ENCODE measurements around the gene PLCD4.

The PLCD4 gene

DNA sequence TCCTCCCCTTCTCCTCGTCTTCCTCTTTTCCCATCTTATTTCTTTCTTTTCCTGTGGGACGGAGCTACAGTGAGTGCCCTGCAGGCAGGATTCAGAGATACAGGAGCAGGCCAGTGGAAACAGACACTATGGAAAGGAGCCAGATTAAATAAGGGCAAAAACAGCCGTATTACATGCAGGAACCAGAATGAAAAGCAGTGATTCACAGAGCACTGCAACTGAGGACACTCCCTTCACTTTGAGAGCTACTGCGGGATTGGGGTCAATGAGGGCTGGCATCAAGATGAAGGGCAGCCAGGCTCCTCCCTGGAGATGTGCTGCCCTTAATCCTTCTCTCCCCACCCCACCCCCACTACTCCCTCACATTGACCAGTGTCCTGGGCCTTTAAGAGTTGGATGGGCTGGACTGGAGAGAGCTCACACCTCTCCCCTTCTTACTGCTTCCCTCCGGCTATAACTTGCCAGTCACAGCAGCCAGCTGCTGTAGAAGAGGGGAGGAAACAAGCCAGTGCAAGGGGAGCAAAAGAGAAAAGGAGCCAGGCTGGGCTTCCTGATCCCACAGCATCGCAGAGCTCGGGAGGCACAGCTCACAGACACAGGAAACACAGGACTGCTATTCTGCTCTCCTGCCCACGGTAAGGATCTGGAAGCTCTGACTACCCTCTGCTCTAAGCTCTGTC lies at the start of gene PLCD4:
Gene PLCD4, plus strand, starts transcription at position 464 of the 680 bp plus-strand sequence. CDS start 7,841 bp downstream, outside the sequence.
- no peaks in the 10 kb centered on the region for H3K4me1 Mint-ChIP-seq (ENCODE audit: low read depth)
- H3K27ac Mint-ChIP-seq = no peak within 1 kb of the TSS
- peaks cover 10% of the 10 kb centered on the region for H3K27me3 Mint-ChIP-seq (ENCODE audit: low read depth)
- DNase-seq (ENCODE audit: low spot score) = no peak
- no peak within 1 kb of the TSS for H3K4me3 Mint-ChIP-seq
- no peaks in the 10 kb centered on the region for H3K36me3 Mint-ChIP-seq (ENCODE audit: low read depth)
- H3K9me3 Mint-ChIP-seq = no peaks in the 10 kb centered on the region

DNA sequence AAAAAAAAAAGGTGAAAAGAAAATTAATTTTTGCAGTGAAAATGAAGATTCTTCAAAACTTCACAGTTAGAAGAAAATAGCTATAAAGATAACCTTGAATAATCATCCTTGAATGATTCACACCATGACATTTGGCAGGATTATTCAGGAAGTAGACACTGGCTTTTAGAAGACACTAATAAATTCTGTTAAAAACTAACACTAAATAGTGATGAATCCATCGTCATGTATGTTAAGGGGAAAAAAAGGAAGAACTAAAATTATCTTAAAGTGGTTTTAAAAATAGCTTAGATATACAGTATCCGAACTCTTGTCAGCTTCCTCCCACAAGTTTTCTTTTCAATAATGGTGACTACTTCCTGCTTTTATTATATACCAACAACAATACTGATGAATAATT lies 49.8 kb upstream of the PLCD4 start:
- Mint-ChIP-seq H3K9me3 (no peaks in the 10 kb centered on the region), H3K36me3 (ENCODE audit: low read depth) (peaks cover 52% of the 10 kb centered on the region), H3K4me1 (ENCODE audit: low read depth) (peaks cover 11% of the 10 kb centered on the region), H3K27me3 (ENCODE audit: low read depth) (no peaks in the 10 kb centered on the region), H3K4me3 (no peak overlapping the region), H3K27ac (no peak overlapping the region)
- no peak for DNase-seq (ENCODE audit: low spot score)

DNA sequence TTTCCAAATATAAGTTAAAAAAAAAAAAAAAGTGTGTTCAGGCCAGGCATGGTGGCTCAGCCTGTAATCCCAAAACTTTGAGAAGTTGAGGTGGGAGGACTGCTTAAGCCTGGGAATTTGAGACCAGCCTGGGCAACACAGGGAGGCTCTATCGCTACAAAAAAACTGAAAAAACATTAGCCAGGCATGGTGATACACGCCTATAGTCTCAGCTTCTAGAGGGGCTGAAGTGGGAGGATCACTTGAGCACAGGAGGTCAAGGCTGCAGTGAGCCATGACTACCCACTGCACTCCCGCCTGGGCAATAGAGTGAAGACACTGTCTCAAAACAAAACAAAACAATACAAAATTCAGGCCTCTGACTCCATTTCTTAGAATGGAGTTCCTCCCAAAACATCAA lies 48.7 kb upstream of the PLCD4 start:
- Mint-ChIP-seq H3K9me3 (no peaks in the 10 kb centered on the region), H3K4me1 (ENCODE audit: low read depth) (peaks cover 18% of the 10 kb centered on the region), H3K36me3 (ENCODE audit: low read depth) (peaks cover 54% of the 10 kb centered on the region), H3K27me3 (ENCODE audit: low read depth) (no peaks in the 10 kb centered on the region), H3K4me3 (no peak overlapping the region), H3K27ac (no peak overlapping the region)
- no peak for DNase-seq (ENCODE audit: low spot score)

DNA sequence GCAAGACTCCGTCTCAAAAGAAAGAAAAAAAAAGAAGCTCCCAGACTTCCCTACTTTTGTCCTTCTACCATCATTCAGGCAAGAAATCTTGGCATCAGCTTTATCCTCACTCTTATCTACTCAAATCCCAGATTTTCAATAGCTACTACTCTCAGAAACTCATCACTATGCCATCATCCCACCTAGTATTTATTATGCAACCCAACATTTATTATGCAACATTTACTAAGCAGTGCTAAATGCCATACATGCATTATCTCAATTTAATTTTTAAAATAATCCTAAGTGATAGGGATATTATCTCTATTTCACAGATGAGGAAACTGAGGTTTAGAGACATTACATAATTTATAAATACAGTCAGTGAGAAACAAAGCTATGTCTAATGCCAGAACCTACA lies 43.6 kb upstream of the PLCD4 start:
- peaks cover 52% of the 10 kb centered on the region for H3K36me3 Mint-ChIP-seq (ENCODE audit: low read depth)
- H3K27ac Mint-ChIP-seq = peak overlapping the region; percentile 32
- no peaks in the 10 kb centered on the region for H3K27me3 Mint-ChIP-seq (ENCODE audit: low read depth)
- H3K9me3 Mint-ChIP-seq = no peaks in the 10 kb centered on the region
- no peak overlapping the region for H3K4me3 Mint-ChIP-seq
- DNase-seq (ENCODE audit: low spot score) = no peak
- peaks cover 35% of the 10 kb centered on the region for H3K4me1 Mint-ChIP-seq (ENCODE audit: low read depth)

DNA sequence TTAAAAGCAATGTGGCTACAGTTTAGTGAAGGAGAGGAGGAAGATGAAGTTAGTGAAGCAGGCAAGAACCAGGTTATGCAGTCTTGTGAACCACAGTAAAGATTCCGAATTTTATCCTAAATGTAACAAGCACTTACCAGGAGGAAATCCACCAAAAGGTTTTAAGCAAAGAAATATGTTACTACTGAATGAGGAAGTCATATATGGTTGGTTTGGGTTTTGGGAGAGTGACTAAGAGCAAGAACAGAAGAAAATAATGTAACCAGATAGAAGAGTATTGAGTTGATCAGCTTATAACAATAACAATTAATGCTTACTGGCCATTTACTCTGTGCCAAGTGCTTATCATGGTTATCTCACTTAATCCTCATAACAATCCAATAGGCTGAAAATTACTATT lies 41.4 kb upstream of the PLCD4 start:
- peaks cover 50% of the 10 kb centered on the region for H3K4me1 Mint-ChIP-seq (ENCODE audit: low read depth)
- peaks cover 57% of the 10 kb centered on the region for H3K36me3 Mint-ChIP-seq (ENCODE audit: low read depth)
- peak overlapping the region; percentile 93 for H3K4me3 Mint-ChIP-seq
- H3K27me3 Mint-ChIP-seq (ENCODE audit: low read depth) = no peaks in the 10 kb centered on the region
- no peak for DNase-seq (ENCODE audit: low spot score)
- H3K9me3 Mint-ChIP-seq = no peaks in the 10 kb centered on the region
- peak overlapping the region; percentile 100 for H3K27ac Mint-ChIP-seq

DNA sequence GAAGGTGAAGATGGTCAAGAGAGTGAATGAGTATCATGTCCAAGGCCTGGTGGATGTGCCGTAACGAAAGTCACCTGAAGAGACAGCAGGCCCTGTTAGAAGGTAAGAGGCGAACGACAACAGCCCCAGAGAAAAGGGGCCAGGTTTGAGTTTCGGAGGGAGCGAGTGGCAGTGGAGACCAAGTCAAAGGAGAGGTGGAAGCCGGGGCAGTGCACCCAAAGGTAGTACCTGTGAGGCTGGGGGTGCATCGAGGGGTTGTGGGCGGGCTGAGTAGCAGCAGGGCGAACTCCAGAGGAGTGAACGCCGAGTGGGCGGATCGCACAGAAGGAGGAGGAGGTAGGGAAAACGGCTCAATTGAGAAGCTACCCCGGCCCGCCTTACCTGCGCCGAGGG lies 39.9 kb upstream of the PLCD4 start:
- Mint-ChIP-seq H3K36me3 (ENCODE audit: low read depth) (peaks cover 56% of the 10 kb centered on the region), H3K4me3 (peak overlapping the region; percentile 93), H3K9me3 (no peaks in the 10 kb centered on the region), H3K4me1 (ENCODE audit: low read depth) (peaks cover 51% of the 10 kb centered on the region), H3K27ac (peak overlapping the region; percentile 100), H3K27me3 (ENCODE audit: low read depth) (no peaks in the 10 kb centered on the region)
- DNase-seq (ENCODE audit: low spot score) = no peak

DNA sequence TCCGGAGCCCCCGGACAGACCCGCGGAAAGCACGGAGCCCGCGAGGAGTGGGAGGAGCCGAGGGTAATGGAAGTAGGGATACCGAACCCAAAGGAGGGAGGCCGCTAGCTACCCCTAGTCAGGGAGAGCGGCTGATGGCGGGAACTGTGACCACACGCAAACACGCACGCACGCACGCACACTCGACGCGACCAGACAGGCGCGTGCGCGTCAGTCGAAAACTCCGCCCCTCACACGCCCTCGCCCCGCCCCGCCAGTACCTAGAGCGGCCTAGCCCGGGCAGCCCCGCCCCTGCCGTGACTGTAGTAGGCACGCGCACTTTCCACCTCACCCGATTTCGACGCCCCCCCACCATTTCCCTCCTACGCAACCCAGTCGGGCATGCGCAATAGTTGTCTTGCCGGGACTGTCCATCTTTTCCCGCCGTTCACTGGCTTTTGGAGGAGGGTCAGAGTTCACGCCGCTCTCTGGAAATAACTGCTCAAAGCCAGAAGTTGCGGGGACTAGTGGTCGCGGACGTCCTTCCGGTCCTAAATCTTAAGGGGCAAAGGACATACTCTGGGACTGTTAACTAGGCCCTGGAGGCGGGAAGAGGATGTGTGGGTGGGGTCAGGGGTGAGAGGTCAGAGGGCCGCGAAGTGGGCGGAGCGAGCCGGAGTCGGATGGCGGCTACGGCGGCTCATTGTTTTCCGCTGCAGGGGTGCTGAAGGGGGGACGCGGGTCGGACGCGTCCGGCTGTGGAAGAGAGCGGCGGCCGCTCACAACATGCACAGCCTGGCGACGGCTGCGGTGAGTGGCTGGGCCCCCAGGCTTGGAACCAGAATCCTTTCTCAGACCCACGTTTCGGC lies 39.3 kb upstream of the PLCD4 start, which contains the start of the genes CNOT9 and USP37:
Gene CNOT9, plus strand, starts transcription at position 650 of the 848 bp plus-strand sequence. Its CDS starts 116 bp downstream, at position 766.
Gene USP37, minus strand, starts transcription at position 162 of the 848 bp plus-strand sequence. CDS start 9,698 bp downstream, outside the sequence.
- Mint-ChIP-seq H3K9me3 (no peaks in the 10 kb centered on the region), H3K4me1 (ENCODE audit: low read depth) (peaks cover 48% of the 10 kb centered on the region)
- DNase-seq (ENCODE audit: low spot score) = peak; percentile 100

DNA sequence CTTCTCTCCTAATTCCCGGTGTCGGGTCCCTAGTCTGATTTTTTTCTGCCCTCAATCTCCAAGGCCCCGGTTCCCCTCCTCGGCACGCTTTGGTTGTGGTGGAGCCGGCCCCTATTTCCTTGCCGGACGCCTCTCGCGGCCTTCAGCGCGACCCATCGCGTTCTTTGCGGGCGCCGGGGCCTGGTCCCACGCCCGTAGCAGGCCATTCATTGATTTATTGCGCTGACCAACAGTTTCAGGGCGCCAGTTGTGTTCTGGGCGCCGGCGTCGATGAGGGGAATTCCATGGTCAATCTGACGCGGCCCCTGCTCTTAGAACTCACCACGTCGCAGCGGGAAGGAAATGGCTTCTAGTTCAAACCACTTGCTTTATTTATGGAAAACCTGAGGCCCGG lies 38.7 kb upstream of the PLCD4 start:
- Mint-ChIP-seq H3K9me3 (no peaks in the 10 kb centered on the region), H3K27me3 (ENCODE audit: low read depth) (no peaks in the 10 kb centered on the region), H3K4me1 (ENCODE audit: low read depth) (peaks cover 43% of the 10 kb centered on the region), H3K27ac (peak overlapping the region; percentile 100), H3K36me3 (ENCODE audit: low read depth) (peaks cover 50% of the 10 kb centered on the region), H3K4me3 (peak overlapping the region; percentile 93)
- DNase-seq (ENCODE audit: low spot score) = peak; percentile 69

More for the DNA sequence above, 39.3 kb upstream of the PLCD4 start, which contains the start of the genes CNOT9 and USP37:
- H3K27ac Mint-ChIP-seq = peak within 1 kb of the TSS; percentile 100
- H3K36me3 Mint-ChIP-seq (ENCODE audit: low read depth) = peaks cover 56% of the 10 kb centered on the region
- no peaks in the 10 kb centered on the region for H3K27me3 Mint-ChIP-seq (ENCODE audit: low read depth)
- peak within 1 kb of the TSS; percentile 93 for H3K4me3 Mint-ChIP-seq

DNA sequence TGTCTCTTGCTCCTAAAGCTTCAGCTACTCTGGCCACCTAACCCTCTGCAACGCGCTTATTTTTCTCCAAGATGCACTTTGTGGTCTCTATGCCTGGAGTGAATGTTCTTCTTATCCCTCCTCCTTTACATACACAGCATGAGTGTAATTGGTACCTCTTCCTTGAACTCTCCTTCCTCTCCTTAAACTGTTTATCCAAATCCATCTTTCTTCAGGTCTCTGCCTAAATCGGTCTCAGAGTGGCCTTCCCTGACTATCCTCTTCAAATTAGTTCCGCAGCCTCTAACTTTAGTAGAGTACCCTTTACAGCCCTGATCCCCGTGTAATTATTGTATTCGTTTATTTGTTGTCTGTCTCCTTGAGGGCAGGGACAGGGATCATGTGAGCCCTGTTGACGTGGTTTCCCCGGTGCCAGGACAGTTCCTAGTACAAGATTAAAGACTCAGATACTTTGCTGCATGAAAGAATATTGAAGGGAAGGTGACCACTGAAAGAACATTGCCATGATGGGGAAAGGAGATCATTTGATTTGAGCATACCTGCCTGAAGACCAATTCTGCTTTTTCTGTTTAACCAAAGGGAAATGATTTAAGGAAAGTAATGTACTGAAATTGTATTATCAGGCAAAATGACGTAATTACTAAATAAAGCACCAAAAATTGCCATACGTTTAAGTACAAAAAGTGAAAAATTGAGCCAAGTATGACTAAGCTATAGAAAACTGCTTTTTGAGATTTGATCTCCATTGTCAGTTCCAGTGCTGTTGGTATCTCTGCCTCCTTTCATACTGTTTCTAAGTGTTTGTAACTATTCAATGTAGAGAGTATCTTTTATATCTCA lies 37.8 kb upstream of the PLCD4 start:
- peaks cover 41% of the 10 kb centered on the region for H3K4me1 Mint-ChIP-seq (ENCODE audit: low read depth)
- DNase-seq (ENCODE audit: low spot score) = no peak
- peak overlapping the region; percentile 93 for H3K4me3 Mint-ChIP-seq
- peaks cover 52% of the 10 kb centered on the region for H3K36me3 Mint-ChIP-seq (ENCODE audit: low read depth)
- no peaks in the 10 kb centered on the region for H3K9me3 Mint-ChIP-seq
- peak overlapping the region; percentile 100 for H3K27ac Mint-ChIP-seq
- H3K27me3 Mint-ChIP-seq (ENCODE audit: low read depth) = no peaks in the 10 kb centered on the region

DNA sequence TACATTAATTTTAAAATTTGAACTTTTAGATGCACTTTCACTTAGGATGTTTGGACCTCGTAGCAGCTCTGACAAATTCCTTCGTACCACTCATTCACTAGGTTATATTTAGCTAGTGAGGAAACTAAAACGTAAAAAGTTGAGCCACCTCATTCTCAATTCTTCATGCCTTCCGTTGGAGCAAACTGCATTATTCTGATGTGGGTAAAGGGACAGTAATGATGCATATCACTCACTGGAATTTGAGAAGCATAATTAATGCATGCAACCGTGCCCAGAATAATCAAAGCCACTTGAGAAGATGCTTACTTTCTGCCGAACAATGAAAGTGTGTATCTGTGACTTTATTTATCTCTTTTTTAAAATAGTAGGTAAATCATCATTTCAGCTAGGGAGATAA lies 36.8 kb upstream of the PLCD4 start:
- Mint-ChIP-seq H3K9me3 (no peaks in the 10 kb centered on the region), H3K4me3 (peak overlapping the region; percentile 93), H3K27me3 (ENCODE audit: low read depth) (no peaks in the 10 kb centered on the region), H3K36me3 (ENCODE audit: low read depth) (peaks cover 55% of the 10 kb centered on the region), H3K4me1 (ENCODE audit: low read depth) (peaks cover 41% of the 10 kb centered on the region), H3K27ac (peak overlapping the region; percentile 100)
- no peak for DNase-seq (ENCODE audit: low spot score)

DNA sequence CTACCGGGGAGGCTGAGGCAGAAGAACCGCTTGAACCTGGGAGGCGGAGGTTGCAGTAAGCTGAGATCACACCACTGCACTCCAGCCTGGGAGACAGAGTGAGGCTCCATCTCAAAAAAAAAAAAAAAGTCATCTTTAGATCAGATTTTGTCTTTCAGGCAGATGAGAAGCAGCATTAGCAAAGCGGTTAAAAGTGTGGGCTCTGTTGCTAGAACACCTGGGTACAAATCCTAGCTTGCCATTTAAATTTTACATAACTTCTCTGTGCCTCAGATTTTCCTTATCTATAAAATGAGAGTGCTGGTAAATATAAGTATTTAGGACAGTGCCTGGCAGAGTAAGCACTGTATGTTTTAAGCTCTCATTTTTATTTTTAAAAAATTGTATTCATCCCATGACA lies 30.8 kb upstream of the PLCD4 start:
- no peak for DNase-seq (ENCODE audit: low spot score)
- Mint-ChIP-seq H3K36me3 (ENCODE audit: low read depth) (peaks cover 37% of the 10 kb centered on the region), H3K27ac (no peak overlapping the region), H3K27me3 (ENCODE audit: low read depth) (no peaks in the 10 kb centered on the region), H3K4me1 (ENCODE audit: low read depth) (peaks cover 16% of the 10 kb centered on the region), H3K4me3 (no peak overlapping the region), H3K9me3 (no peaks in the 10 kb centered on the region)

DNA sequence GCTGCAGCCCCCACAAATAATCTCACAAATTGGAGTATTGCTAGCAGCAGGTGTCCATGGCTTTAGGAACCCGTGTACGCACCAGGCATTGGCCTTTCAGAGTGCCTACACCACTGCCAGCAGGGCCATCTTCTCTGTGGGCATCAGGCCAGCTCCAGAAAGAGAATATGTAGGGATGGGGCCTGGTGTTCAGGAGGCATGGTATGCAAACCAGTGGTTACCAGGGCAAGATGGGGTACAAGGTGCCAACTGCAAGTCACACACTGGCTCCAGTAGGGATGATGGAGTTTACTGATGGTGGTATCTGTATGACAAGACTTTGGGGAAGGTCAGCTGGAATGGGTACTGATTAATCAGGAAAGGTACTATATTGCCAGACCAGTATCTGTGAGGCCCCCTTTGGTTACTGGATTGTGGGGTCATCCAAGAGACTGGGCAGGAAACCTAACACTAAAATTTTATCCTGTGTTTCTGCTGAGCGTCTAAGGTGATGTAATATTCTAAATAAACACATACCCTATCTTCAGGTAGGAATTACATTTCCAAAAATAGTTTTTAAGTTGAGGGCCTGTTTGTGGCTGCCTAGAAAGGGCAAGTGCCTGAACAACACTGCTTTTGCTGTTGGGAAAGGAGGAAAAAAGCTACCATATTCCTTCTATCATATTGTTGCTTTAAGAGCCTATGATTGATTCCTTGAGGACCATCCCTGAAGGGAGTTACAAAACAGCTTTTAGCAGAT lies 30.0 kb upstream of the PLCD4 start:
- DNase-seq (ENCODE audit: low spot score) = no peak
- Mint-ChIP-seq H3K4me3 (no peak overlapping the region), H3K9me3 (no peaks in the 10 kb centered on the region), H3K36me3 (ENCODE audit: low read depth) (peaks cover 33% of the 10 kb centered on the region), H3K27me3 (ENCODE audit: low read depth) (no peaks in the 10 kb centered on the region), H3K27ac (no peak overlapping the region), H3K4me1 (ENCODE audit: low read depth) (peaks cover 18% of the 10 kb centered on the region)

DNA sequence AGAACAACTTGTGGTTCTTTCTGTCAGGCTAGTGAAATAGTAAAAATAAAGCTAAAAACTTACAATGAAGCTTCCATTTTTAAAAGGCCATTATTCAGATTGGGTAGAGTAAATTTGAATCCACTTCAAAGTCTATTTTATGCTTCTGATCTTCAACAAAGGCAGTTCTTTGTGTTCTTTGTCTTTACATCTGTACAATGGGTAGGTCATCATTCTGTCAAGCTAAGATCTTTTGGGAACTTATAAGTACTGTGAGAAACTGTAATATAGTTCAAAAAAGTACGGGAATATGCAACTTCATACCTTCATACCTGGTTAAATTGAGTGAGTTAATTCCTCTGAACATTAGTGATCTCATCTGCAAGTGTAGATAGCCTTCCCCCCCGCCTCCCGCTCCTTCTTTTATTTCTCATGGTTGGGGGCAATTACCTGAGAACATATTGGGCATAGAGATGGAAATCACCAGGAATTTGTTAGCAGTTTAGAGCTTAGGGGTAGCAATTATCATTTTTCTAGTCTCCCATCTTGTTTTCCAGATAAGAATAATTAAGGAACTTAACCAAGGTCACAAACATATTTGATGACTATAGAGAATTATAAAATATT lies 29.3 kb upstream of the PLCD4 start:
- peaks cover 21% of the 10 kb centered on the region for H3K4me1 Mint-ChIP-seq (ENCODE audit: low read depth)
- H3K27me3 Mint-ChIP-seq (ENCODE audit: low read depth) = no peaks in the 10 kb centered on the region
- no peak overlapping the region for H3K27ac Mint-ChIP-seq
- H3K4me3 Mint-ChIP-seq = no peak overlapping the region
- no peak for DNase-seq (ENCODE audit: low spot score)
- H3K36me3 Mint-ChIP-seq (ENCODE audit: low read depth) = peaks cover 37% of the 10 kb centered on the region
- no peaks in the 10 kb centered on the region for H3K9me3 Mint-ChIP-seq

Measured in T-helper 2 cell treated with Interferon-gamma antibody and Interleukin-4, amounts not matched to agents 5 μg/mL and 100 μg/mL, for 36 hours (primary cell).